HG03175 (cell line): ENCODE measurements around the gene ACAD10.
"Not testable (repeated sequence)": the region's sequence is repeated elsewhere in the genome, so short reads cannot be mapped to it uniquely, and the experiment has no call there.

Experiments used
- ATAC-seq: cut with Tn5 transposase; IDR thresholded peaks from one replicate; pipeline ENCODE4 v1.9.1; 2021; ENCODE audit warnings: mild to moderate bottlenecking, moderate library complexity; ENCODE audit not compliant: unreplicated experiment

Gene ACAD10

DNA sequence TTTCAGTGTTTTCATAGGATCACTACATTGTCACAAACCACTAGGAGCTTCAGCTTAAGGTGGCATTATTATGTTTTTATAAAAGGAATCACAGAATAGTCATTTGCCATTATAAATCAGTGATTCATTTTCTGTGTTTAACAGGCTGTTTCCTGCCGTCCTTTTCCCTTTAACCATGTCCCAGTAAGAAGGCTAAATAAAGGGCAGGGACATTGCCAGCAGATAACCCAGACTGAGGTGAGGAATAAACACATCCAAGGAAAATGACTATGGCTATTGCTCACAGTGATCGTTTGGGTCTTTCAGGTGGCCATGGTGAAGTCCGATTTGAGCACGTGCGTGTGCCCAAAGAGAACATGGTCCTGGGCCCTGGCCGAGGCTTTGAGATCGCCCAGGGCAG, 63.0 kb downstream of the ACAD10 start:
- no peak for ATAC-seq

DNA sequence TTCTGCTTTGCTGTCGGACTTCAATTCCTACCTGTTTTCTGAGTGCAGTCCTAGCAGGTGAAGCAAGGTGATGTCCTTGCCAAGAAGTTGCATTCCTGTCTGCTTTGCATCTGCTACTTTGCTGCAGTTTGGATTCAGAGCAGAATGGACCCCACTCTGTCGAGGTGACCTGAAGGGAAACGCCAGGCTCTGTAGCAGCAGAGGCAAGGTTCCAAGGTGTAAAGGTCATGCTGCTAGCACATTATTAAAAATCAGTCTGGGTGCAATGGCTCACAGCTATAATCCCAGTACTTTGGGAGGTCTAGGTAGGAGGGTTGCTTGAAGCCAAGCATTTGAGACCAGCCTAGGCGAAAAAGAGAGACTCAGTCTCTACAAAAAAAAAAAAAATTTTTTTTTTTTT, 63.5 kb downstream of the ACAD10 start:
- ATAC-seq: no peak

DNA sequence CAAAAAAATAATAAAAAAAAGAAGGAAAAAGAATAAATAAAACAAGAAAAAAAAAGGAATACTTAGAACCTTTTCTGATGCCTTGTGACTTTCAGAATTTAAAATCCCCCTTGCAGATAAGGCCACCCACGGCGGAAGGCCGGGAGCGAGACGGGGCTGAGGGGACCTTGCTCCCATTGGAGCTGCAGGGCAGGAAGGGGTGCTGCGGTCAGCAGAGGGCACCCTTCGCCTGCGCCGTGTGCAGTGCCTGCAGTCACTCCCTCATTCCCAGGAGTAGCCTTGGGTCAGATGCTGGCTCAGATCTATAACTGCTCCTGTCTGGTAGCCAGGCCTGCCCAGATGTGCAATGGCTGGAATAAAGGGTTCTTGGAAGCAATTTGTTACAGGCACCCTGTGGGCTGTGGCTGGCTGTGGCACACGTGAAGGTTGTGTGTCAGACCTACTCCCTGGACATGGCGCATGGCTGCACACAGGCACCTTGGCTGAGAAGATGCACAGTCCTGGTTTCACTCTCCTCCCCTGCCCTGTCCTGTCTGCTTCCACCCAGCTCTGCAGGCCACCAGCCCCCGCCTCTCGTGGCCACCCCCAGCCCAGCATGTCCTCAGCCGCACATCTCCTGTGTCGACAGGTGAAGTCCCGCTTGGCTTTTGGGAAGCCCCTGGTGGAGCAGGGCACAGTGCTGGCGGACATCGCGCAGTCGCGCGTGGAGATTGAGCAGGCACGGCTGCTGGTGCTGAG, 67.5 kb downstream of the ACAD10 start:
- no peak for ATAC-seq

DNA sequence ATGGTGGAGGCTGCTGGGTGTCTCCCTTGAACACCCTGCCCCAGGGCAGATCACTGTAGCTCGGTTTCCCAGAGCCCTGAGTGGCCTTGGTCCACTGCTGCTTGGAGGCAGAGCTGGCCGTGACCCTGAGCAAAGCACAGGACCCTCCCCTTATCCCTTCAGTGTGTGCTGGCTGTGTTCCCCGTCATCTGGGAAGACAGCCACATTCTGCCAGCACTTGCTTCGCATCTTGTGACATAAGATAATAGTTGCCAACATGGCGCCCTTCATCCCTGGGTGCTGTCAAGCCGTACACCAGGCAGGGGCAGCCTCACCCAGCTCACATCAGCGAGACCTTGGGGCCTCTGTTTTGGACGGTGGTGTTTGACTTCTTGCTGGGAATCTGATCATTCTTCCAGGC, 68.8 kb downstream of the ACAD10 start:
- no peak for ATAC-seq

DNA sequence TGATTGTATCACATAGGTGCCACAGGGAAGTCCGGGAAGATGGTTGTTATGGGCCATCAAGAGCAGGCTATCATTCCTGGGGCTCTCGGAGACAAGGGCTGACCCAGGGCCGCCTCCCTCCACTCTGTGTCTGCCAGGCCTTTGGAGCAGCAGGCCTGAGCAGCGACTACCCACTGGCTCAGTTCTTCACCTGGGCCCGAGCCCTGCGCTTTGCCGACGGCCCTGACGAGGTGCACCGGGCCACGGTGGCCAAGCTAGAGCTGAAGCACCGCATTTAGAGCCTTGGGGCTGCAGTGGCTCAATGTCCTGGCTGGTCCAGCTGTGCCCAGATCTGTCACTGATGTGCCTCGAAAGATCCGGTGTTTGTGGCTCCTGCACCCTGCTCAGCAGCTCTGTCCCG, 70.3 kb downstream of the ACAD10 start:
- ATAC-seq: no peak

DNA sequence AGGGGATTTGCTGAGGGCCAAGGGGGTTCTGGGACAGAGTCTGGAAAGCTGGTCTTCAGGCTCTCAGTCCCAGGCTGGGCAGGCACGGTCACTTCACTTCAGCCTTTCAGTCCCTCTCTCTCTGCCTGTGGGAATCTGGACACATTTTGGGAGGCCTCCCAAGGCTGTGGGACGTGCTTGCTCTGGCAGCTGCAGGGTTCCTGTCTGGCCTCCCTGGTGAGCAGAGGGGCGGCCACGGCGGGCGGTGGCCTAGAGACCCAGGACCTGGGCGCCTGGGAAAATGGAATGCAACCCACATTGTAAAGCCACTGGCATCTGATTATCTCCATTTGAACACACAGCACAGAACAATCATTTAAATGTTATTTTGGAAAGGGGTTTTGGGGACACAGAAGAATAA, 70.8 kb downstream of the ACAD10 start:
- ATAC-seq: no peak

DNA sequence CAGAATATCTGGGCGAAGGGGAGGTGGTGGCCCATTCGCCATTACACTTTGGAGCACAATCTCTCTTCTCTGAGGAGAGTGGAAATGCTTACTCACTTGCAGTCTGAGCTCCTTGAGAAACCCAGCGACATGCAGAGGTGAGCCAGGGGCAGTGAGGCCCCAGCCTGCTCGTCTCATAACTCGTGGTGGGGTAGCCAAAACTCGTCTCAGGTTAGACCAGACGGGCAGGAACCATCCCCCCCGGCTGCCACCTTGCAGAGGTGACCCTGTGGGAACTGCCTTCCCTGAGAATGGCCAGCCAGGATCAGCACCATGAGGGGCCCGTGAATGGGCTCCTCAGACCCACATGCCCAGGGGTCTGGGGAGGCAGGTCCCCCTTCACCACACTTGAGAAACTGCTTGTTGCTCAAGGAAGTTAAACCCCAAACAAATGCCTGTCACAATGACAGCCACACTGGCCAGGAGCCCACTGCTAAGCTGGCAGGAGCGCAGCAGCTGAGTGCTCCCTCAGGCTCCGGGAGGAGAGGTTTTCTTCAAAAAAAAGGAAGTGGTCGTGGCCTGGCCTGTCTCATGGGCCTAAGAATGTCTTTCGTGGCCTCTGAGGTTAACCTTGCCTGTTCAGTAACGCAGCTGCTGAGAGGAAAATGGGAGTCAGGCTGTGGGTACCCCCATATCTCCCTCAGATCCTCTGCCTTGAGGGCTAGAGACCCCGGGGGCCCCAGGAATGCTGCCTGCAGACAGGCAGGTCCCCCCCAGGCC, 71.7 kb downstream of the ACAD10 start:
- ATAC-seq: no peak

DNA sequence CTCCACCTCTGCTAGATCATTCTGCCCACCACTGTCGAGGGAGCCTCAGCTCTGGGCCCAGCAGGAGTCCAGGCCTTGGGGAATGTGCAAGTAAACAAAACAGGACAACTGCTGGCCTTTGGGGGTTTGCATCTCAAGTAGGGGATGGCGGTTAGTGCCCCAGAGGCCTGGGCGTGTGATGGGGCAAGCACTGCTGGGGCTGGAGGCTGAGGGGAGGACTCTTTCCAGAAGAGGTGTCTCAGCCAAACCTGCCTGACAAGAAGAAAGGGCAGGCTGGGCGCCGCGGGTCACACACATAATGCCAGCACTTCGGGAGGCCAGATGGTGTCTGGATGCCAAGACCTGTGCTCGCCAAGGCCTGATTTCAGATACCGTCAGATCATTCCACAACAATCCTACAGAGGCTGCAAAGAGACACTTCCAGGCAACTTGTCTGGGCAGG, 72.3 kb downstream of the ACAD10 start:
- no peak for ATAC-seq

DNA sequence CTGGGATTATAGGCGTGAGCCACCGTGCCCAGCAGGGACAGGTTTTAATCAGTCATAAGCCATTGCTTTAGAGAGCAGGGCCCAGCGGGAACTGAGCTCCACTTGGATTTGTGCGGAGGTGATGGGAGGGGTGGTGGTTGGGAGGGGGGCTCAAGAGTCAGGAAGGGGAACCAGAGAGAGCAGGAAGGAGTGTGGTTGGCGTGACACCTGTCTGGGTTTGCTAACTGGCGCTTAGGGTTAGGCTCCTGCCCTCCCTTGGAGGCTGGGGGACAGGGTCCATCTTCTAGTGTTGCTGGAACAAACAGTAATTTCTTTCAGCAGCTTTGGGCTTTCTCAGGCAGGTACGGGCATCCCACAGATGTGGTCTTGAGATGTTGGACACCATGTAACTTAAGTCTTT, 73.4 kb downstream of the ACAD10 start:
- ATAC-seq: no peak

DNA sequence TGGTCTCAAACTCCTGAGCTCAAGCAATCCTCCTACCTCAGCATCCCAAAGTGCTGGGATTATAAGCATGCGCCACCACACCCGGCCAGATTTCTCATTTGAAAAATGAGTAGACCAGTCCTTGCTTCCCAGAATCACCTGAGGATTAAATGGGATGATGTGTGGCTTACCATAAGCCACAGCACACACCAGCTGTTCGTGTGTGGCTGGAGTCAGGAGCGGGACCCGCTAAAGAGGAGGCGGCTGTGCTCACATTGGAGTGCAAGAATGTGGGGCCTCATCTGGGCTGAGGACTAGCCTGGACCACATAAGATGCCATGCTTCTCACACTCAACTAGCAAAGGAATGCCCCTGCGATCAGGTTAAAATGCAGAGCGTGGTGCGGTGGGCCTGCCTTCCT, 74.1 kb downstream of the ACAD10 start:
- ATAC-seq: no peak

DNA sequence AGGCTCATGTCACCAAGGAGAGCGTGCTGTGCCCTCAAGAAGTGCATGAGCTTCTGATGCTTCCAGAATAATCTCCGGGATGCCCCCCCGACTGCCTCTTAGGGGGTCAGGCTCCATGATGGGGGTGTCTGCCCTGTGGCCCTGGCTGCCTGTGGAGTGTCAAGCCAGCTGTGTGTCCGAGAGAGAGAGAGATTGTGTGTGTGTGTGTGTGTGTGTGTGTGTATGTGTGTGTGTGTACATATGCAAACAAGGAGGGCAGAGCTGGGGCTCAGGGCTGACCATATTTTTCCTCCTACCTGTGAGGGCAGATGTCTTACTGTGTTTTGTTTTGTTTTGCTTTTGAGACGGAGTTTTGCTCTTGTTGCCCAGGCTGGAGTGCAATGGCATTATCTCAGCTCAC, 75.2 kb downstream of the ACAD10 start:
- ATAC-seq: no peak

DNA sequence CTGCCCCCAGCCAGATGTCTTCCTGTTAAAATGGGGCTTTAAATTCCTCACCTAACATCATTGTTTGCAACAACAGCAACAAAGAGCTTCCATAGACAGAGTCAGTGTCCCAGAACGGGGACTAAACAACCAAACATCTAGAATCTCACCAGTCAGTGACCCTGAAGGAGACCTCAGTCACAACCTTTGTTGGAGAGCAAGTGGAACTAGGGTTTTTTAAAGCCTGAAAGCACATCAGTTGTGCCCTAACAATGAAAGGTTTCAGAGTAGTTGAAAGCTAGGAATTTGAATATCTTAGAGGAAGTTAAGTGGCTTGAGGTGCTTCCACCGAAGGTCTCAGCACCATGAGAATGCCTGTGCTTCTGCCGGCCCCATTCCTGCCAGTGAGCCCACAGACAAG, 75.9 kb downstream of the ACAD10 start:
- ATAC-seq: no peak

DNA sequence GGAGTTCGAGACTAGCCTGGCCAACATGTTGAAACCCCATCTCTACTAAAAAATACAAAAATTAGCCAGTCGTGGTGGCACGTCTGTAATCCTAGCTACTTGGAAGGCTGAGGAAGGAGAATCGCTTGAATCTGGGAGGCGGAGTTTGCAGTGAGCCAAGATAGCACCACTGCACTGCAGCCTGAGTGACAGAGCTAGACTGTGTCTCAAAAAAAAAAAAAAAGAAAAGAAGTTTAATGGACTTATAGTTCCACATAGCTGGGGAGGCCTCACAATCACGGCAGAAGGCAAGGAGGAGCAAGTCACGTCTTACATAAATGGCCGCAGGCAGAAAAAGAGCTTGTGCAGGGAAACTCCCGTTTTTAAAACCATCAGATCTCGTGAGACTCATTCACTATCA, 77.7 kb downstream of the ACAD10 start:
- not testable (repeated sequence) for ATAC-seq

DNA sequence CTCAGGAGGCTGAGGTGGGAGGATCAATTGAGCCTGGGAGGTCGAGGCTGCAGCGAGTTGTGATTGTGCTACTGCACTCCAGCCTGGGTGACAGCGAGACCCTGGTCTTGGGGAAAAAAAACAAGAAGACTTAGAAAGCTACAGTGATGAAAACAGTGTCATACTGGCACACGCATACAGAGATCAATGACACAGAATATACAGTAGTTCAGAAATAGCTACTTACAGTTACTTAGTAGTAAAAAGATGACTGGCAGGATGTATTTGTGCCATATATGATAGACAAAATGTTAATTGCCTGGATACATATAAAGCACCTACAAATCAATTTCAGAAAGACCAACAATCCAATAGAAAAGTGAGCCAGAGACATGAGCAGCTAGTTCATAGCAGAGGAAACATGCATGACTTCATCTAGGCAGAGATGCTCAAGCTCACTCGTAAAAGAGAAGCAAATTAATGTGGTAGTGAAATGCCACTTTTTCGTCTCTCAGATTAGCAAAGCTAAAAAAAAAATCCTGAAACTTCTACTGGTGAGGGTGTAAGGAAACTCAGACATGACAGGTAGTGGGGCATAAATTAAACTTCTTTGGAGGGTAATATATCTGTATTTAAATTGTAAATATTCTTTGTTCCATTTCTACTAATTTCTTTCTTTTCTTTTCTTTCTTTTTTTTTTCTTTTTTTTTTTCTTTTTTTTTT, 78.4 kb downstream of the ACAD10 start:
- ATAC-seq: peak; percentile 39

DNA sequence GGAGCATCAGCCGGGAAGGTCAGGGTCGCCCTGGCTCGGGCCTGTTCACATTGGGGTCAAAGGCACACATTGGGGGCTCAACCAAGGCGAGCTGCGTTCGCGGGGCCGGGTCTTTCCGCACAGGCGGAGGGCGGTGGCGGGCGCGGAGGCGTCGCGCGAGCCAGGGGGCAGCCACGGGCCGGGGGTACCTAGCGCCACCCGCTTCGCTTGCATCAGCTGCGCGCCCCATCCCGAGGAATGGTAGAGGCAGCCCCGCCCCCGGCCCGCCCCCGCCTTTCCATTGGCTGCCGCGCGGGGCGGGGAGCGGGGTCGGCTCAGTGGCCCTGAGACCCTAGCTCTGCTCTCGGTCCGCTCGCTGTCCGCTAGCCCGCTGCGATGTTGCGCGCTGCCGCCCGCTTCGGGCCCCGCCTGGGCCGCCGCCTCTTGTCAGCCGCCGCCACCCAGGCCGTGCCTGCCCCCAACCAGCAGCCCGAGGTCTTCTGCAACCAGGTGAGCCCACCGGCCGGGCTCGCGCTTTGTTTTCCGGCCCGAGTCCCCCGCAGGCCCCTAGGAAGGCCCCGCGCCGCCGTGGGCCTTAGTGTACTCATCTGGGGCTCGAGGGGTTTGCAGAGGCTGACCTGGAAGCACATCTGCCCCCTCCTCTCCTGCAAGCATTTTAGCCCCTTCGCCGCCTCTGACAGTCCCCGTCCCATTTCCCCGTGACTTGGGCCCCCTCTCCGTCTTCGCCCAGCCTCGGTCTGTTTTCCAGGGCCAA, 80.9 kb downstream of the ACAD10 start, which contains the start of gene ALDH2:
Gene ALDH2, plus strand, starts transcription at position 326 of the 754 bp plus-strand sequence. Its CDS starts 50 bp downstream, at position 376.
- peak; percentile 35 for ATAC-seq

DNA sequence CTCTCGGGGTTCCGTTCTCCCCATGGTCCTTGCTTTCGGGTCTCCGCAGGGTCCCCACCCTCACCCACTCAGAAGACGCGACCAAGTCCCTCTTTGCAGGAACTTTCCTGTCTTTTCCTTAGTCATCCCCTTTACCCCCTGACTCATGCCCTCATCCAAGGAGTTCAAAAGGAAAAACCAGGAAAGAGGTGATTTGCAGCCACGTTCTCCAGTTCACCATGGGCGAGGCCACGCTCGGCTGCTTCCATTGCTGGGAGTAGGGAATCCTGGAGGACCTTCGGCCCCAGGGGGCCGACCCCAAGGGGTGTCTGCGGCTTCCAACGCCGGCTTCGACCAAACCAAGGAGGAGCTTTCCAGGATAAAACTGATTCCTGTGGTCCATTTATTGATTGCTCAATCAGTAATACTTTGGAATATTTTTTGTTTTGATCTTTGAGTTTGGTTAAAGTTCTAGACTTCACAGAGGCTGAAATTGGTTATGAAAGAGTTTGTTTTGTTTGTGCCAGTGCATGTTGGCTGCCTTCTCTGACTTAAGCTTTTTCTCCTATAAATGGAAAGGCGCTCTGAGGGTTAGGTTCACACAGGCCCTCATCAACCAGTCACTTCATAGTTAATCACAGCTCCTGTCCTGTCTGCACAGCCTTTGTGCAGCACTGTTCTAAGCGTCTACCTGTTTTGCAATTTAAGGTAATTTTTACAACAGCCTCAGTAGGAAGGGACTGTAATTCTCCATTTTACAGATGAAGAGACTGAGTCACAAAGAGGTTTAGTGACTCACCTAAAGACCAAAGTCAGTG, 81.7 kb downstream of the ACAD10 start:
- ATAC-seq: no peak

DNA sequence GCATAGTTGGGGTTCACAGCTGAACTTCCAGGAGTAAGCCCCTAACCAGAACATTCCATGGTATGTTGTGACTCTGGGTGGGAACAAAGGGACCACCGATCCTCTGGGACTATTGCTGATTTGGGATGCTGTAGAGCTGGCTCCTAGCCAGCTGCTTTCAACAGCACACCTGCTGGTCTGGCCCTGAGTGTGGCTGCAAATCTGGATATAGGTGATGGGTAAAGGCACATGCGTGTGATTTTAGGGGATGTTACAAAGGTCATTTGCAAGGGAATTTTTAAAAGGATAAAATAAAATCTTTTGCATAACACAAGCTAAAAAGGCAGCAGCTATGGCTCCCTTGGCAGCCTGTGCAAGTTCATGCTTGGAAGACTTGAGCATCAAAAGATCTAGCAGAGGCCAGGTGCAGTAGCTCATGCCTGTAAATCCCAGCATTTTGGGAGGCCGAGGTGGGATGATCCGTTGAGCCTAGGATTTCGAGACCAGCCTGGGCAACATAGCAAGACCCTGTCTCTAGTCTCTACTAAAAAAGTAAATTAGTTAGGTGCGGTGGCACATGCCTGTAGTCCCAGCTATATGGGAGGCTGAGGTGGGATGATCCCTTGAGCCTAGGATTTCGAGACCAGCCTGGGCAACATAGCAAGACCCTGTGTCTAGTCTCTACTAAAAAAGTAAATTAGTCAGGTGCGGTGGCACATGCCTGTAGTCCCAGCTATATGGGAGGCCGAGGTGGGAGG, 82.5 kb downstream of the ACAD10 start:
- ATAC-seq: no peak

DNA sequence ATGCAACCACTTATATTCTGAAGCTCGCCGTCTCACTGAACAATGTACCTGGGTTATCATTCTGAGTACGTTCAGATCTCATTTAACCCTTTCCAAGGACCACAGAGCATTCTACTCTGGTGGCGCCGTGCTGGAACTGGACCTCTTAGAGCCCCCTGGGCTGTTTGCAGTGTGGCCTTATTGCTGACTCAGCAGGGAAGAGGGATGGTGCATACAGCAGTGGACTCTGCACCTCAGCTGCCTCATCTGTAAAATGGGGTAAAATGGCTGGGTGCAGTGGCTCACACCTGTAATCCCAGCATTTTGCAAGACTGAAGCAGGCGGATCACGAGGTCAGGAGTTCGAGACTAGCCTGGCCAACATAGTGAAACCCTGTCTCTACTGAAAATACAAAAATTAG, 83.7 kb downstream of the ACAD10 start:
- no peak for ATAC-seq

DNA sequence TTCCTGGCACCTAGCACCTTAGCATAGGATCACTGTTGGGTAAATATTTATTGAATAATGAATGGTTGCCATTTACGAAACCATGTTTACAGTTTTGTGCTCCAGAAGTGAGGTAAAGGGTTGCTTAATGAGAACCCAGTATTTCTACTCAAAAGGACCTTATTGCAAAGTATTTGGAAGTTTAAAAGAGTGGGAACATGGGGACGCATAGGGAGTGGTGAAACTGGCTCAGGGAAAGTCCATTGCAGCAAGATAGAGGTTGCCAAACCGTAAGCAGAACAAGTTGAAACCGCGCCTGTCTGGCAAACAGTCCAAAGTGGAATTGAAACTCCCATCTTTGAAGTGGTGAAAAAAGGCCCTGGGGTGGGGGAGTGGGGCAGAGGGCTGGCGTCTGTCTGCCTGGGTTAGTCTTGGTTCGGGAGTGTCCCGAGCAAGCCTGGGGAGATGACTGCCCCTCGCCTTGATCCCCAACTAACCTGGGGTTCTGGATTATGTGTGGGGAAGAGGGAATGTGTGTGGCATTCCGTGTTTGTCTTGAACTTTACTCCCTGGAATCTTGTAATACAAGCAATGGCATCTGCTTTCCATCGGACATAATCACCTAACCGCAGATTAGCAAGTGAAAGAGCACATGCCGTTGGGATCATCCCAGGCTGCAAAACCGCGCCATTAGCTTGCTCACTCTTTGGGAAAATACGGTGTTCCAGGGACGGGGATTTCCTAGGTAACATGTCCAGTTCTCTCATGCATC, 88.1 kb downstream of the ACAD10 start:
- no peak for ATAC-seq
